Vagina (tissue), 2 donors: ENCODE data around the gene CSAG1. TPM values are rescaled to one million over a fixed set of nuclear protein-coding genes. Genes with fewer than 3 reads are reported as not detected.
"Not testable (repeated sequence)": the region's sequence is repeated elsewhere in the genome, so short reads cannot be mapped to it uniquely, and the experiment has no call there.

ENCODE experiments used
- DNase-seq, 2 donors: peaks; one replicate each; pipeline ENCODE4 v3.0.0-alpha.2; 2017; ENCODE audit errors: extremely low spot score in 2 of 2
- H3K27ac ChIP-seq: fragments of 200-600 bp; sonication (generic); one replicate; pipeline ENCODE4 v1.5.1; 2019
- H3K27me3 ChIP-seq: fragments of 200-600 bp; sonication (generic); one replicate; pipeline ENCODE4 v1.5.1; 2019
- H3K36me3 ChIP-seq, 2 donors: fragments of 200-600 bp; sonication (generic); one replicate each; pipeline ENCODE4 v1.5.1; 2017 to 2019
- H3K4me1 ChIP-seq: fragments of 200-600 bp; sonication (generic); one replicate; pipeline ENCODE4 v1.5.1; 2019
- H3K4me3 ChIP-seq, 2 donors: fragments of 200-600 bp; sonication (generic); 1 replicate in 1 of 2; 2 replicates in 1 of 2; pipeline ENCODE4 v1.5.1; 2016 to 2019
- H3K9me3 ChIP-seq: fragments of 200-600 bp; sonication (generic); one replicate; pipeline ENCODE4 v1.5.1; 2019
- CTCF ChIP-seq, 3 experiments: fragments of 450-650 bp in 2 of 3; fragments of 200-600 bp in 1 of 3; sonication (generic) in 1 of 3; IDR thresholded peaks; one replicate each; pipeline ENCODE4 v1.5.1; 2017 to 2019; ENCODE audit warnings: antibody characterized with exemption in 3 of 3, mild to moderate bottlenecking in 2 of 3, moderate library complexity in 2 of 3
- POLR2A ChIP-seq, 2 donors: fragments of 450-650 bp; IDR thresholded peaks; one replicate each; pipeline ENCODE4 v1.6.1; 2017; ENCODE audit warnings: antibody characterized with exemption in 2 of 2, mild to moderate bottlenecking in 2 of 2, moderate library complexity in 2 of 2
- POLR2AphosphoS5 ChIP-seq, 2 donors: sonication (generic); formaldehyde crosslinking; IDR thresholded peaks; one replicate each; pipeline ENCODE4 v1.9.0; 2017; ENCODE audit warnings: antibody characterized with exemption in 2 of 2, mild to moderate bottlenecking in 2 of 2, low read depth in 1 of 2; ENCODE audit not compliant: insufficient read depth in 1 of 2
- intact Hi-C: fragments of 100-400 bp; cut with DNase I; formaldehyde crosslinking; loops from one replicate; pipeline ENCODE4 v1.15.1; 2023
- total RNA-seq: library from RNA; depleted of rRNA; stranded (reverse); fragments of >200 nt; gene quantifications from one replicate; pipeline ENCODE4 v1.2.3, GENCODE V29; 2016

The CSAG1 gene
- not detected for total RNA-seq

- Histone ChIP-seq H3K4me1 (no peaks in the 10 kb centered on the region), H3K27ac (no peak within 1 kb of the TSS), H3K36me3 (no peaks in the 10 kb centered on the region), H3K27me3 (no peaks in the 10 kb centered on the region), H3K9me3 (no peaks in the 10 kb centered on the region), H3K4me3 (no peak within 1 kb of the TSS)
- intact Hi-C loops, result no loop called here
- TF ChIP-seq POLR2AphosphoS5 (IDR thresholded peaks at IDR 0.05; ENCODE audit: insufficient read depth in 1 of 2, low read depth in 1 of 2) (no peak), POLR2A (IDR thresholded peaks at IDR 0.05) (no peak), CTCF (IDR thresholded peaks at IDR 0.05) (no peak)
- DNase-seq, result peak; percentile 64 to 74
These were observed at the start of gene CSAG1, which contains the start of gene MAGEA12 for GRCh38 chrX:152733261-152733975. TSS of gene CSAG1 (minus strand) at chrX:152733721. CDS start at chrX:152732460, 1,261 bp downstream. TSS of gene MAGEA12 (plus strand) at chrX:152733757. CDS start at chrX:152736162, 2,405 bp downstream.

- H3K27ac ChIP-seq, H3K27me3 ChIP-seq, DNase-seq, H3K9me3 ChIP-seq, H3K4me3 ChIP-seq, H3K4me1 ChIP-seq, intact Hi-C loops, H3K36me3 ChIP-seq: not testable (repeated sequence)
These were observed 36.2 kb upstream of the CSAG1 start, which contains the start of gene MAGEA6 for GRCh38 chrX:152769549-152770289. TSS of gene MAGEA6 (minus strand) at chrX:152769689. CDS start at chrX:152767650, 2,039 bp downstream.

- H3K9me3 ChIP-seq, H3K27me3 ChIP-seq, H3K4me1 ChIP-seq, intact Hi-C loops, H3K4me3 ChIP-seq, H3K27ac ChIP-seq, H3K36me3 ChIP-seq: not testable (repeated sequence)
- peak in 1 of 2 donors; percentile 67 for DNase-seq
These were observed 33.0 kb upstream of the CSAG1 start for GRCh38 chrX:152766562-152766961.

GRCh38 chrX:152761582-152761981 lies 28.1 kb upstream of the CSAG1 start:
- H3K4me3 ChIP-seq, H3K9me3 ChIP-seq, DNase-seq, H3K27me3 ChIP-seq, intact Hi-C loops, H3K36me3 ChIP-seq, H3K27ac ChIP-seq, H3K4me1 ChIP-seq: not testable (repeated sequence)

- H3K27ac ChIP-seq, DNase-seq, H3K4me3 ChIP-seq, H3K9me3 ChIP-seq, H3K4me1 ChIP-seq, H3K27me3 ChIP-seq, H3K36me3 ChIP-seq, intact Hi-C loops: not testable (repeated sequence)
These were observed 26.0 kb upstream of the CSAG1 start for GRCh38 chrX:152759544-152759943.

- H3K4me1 ChIP-seq, H3K9me3 ChIP-seq, H3K27me3 ChIP-seq, DNase-seq, H3K4me3 ChIP-seq, H3K27ac ChIP-seq, intact Hi-C loops, H3K36me3 ChIP-seq: not testable (repeated sequence)
These were observed 25.4 kb upstream of the CSAG1 start, which contains the start of gene CSAG3 for GRCh38 chrX:152758918-152759317. TSS of gene CSAG3 (plus strand) at chrX:152759218.

- H3K4me3 ChIP-seq, H3K27ac ChIP-seq, H3K9me3 ChIP-seq, DNase-seq, intact Hi-C loops, H3K27me3 ChIP-seq, H3K36me3 ChIP-seq, H3K4me1 ChIP-seq: not testable (repeated sequence)
These were observed 21.4 kb upstream of the CSAG1 start for GRCh38 chrX:152754871-152755270.

- H3K36me3 ChIP-seq, H3K27ac ChIP-seq, H3K27me3 ChIP-seq, DNase-seq, H3K9me3 ChIP-seq, H3K4me1 ChIP-seq, intact Hi-C loops, H3K4me3 ChIP-seq: not testable (repeated sequence)
These were observed 20.4 kb upstream of the CSAG1 start, which contains the start of gene MAGEA2 for GRCh38 chrX:152753686-152754650. TSS of gene MAGEA2 (minus strand) at chrX:152753842. CDS start at chrX:152751363, 2,479 bp downstream.
